NCI-H128 (cell line): Measurements from ENCODE around the gene AZGP1.
"Not testable (repeated sequence)": the region's sequence is repeated elsewhere in the genome, so short reads cannot be mapped to it uniquely, and the experiment has no call there.

Source experiments
- DNase-seq: peaks from one replicate; lab custom pipeline; 2025; ENCODE audit not compliant: unreplicated experiment; lab: John Stamatoyannopoulos, UW

Gene AZGP1

DNA sequence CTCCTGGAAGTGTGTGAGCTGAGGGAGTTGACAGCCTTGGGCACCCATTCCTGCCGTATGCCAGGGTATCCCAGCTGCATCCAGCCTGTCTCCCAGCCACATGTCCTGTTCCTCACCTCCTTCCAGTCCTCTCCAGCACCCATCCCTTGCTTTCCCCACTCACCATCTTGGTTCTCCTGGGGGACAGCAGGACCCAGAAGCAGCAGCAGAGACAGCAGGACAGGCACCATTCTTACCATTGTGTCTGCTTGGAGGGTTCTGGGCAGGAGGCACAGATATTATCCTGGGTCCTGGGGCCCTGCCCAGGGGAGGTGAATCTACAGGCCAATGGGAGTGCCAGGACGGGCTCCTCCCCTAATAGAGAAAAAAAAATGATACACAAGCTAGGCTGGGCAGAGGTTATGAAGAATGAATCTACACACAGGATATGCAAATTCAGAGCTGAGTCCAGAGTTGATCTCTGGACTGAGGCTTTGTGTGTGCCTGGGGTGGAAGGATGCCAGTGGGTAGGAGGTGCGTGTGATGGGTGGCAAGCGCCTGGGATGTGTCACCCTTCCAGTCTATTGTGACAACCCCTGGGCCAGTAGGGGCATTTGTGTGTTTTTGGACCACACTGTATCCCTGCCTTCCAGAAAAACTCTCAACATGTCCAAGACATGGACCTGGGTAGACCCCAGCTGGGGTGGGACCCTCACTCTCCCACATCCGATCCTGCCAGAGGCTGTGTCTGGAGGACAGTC lies at the start of gene AZGP1:
AZGP1 (minus strand) TSS at position 250 of the 740 bp plus-strand sequence; CDS start at position 239, 11 bp downstream.
- DNase-seq, result no peak

DNA sequence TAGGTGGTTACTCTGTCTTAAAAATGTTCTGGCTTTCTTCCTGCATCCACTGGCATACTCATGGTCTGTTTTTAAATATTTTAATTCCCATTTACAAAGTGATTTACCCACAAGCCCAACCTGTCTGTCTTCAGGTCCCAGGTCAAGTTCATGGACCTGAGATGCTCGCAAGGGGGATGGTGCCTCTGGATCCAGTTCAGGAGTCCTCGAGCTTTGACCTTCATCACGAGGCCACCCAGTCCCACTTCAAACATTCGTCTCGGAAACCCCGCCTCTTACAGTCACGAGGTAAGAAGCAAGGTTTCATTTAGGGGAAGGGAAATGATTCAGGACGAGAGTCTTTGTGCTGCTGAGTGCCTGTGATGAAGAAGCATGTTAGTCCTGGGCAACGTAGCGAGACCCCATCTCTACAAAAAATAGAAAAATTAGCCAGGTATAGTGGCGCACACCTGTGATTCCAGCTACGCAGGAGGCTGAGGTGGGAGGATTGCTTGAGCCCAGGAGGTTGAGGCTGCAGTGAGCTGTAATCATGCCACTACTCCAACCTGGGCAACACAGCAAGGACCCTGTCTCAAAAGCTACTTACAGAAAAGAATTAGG lies 48.3 kb upstream of the AZGP1 start:
- no peak for DNase-seq

DNA sequence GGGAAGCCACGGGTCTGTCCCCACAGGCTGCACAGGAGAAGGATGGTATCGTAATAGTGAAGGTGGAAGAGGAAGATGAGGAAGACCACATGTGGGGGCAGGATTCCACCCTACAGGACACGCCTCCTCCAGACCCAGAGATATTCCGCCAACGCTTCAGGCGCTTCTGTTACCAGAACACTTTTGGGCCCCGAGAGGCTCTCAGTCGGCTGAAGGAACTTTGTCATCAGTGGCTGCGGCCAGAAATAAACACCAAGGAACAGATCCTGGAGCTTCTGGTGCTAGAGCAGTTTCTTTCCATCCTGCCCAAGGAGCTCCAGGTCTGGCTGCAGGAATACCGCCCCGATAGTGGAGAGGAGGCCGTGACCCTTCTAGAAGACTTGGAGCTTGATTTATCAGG lies 47.7 kb upstream of the AZGP1 start:
- no peak for DNase-seq

DNA sequence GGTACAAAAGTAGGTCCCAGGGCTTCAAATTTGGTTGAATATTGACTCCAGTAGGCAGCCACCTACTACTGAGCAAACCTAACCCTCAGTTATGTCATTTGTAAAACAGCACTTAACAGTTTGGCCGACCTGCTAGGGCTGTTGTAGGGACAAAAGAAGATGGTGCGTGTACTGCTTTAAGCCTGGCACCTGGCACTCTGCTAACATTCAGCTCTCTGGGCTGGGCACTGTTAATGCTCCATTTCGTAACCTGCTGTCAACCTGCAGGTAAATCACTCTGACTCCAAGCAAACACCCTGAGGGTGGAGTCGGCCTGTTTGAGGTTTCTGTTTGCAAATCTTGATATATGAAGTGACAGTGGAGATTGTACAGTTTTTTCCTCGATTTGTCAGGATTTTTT lies 46.8 kb upstream of the AZGP1 start:
- no peak for DNase-seq

DNA sequence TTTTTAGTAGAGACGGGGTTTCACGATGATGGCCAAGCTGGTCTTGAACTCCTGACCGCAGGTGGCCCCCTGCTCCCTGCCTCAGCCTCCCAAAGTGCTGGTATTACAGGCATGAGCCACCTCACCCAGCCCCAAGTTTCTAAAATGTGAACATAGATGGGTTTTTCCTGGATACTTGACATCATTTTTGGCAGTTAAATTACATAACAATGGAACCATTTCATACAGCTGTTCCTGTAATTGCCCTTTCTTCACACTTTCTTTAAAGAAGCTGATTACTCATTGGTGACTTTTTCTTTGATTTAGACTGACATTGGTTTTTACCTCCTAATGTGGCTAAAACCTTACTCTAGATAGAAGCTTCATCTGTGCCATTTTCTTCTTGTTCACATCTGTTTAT lies 45.5 kb upstream of the AZGP1 start:
- DNase-seq, result no peak

DNA sequence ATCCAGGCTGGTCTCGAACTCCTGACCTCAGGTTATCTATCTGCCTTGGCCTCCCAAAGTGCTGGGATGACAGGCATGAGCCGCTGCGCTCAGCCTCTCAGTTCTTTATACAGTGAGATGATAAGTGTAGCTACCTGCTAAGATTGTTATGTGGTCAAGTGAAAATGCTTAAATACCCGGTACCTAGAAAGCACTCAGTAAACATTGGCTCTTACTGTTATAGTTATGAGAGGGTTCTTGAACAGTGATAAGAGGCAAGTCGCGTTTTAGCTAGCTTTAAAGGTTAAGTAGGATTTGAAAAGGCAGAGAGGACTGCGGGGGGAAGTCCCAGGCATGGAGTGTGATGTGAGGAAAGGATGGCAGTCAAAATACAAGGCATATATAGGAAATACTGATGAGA lies 44.1 kb upstream of the AZGP1 start:
- no peak for DNase-seq

DNA sequence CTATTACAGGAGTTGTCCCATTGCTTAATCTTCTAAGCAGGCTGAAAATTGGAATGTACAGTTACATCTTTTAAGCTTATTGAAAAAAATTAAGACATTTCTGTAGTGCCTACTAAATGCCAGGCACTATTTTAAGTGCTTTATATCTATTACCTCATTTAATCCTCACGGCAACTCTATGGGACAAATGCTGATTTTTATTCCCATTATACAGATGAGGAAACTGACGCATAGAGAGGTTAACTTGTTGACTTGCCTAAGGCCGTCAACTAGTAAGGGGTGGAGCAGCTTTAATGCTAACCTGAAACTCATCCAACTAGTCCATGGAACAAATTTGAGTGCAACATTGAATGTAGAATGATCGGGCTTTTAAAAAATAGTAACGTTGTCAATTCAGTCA lies 42.0 kb upstream of the AZGP1 start:
- no peak for DNase-seq

DNA sequence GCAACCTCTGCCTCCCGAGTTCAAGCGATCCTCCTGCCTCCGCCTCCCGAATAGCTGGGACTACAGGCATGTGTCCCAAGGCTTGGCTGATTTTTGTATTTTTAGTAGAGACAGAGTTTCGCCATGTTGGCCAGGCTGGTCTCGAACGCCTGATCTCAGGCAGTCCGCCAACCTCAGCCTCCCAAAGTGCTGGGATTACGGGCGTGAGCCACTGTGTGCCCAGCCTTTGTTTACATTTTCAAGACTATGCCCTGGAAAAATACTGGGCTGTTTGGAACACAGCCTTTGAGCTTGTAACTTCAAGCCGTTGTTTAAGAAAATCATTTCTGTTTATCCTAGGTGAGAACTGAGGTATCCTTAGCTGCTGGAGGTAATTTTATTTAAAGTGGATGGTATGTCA lies 41.5 kb upstream of the AZGP1 start:
- no peak for DNase-seq

DNA sequence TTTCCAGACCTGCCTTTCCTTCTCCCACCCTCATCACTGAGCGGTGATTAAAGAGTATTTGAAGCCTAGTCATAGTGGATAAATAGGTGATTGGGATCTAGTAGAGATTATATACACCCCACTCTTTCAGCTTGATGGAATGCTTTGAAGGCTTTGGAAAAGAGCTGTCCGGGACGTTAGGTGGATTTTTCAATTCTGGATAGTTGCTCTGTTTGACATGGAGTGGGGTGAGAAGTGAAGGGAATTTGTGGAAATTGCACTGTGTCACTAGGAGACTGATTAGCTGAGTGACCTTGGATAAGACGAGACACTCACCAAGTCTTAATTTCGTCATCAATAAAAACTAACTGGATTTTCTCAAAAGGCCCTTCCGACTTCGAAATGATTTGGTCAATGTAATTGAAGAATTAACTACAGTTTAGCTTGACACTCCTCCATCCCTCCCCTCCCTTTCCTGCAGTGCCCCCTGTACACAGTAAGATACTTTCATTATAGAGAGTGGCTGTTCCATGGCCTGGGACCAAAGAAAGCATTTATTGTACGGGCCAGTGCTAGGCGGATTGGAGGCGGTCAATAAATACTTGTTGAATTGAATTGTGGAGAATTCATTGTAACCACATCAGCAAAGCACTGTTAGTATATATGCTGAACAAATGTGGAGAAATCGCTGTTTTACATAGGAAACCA lies 40.5 kb upstream of the AZGP1 start:
- no peak for DNase-seq

DNA sequence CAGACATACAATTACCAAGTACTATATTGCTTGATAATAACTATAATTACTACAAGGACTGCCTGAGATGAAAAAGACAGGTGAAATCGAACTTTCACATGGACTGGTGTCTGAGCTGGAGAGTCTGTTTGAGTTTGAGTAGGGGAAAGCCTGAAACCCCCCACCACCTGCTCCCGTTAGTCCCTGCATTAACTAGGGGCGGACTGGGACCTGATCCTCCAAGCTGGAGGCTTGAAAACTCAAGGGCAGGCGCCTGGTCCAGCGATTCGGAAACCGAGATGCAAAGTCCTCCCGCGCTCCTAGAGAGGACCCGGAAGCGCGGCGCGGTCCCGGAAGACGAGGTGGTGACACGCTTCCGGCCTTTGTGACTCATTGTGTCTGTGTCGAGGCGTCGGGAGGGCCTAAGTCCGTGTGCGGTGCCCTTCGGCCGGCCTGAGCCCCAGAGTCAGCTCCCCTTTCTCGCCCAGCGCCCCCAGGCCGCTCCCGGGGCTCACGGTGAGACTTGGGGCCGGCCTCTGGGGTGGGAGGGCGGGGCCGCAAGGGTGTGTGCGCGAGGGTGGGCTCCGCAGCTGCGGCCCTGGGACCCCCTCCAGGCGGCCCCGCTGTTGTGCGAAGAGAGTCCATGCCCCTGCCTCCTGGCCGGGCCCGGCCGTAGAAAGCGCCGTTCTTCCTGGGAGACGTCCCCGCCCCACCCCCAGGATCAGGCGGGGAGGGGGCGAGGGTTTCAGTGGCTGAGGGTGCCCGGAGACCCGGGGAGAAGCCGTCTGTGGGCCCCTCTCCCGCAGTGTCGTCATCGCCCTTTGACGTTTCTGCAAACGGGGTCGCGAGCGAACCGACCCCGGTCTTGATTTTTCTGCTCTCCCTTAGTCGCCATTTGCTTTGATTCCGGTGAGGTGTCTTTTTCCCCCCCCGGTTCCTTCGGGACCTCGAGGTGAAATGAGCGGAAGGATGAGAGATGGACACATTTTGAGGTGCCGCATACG lies 39.7 kb upstream of the AZGP1 start, which contains the start of gene ZKSCAN1:
ZKSCAN1 (plus strand) TSS at position 365 of the 983 bp plus-strand sequence. CDS start 7,911 bp downstream, outside the sequence.
- peak; percentile 80 for DNase-seq

DNA sequence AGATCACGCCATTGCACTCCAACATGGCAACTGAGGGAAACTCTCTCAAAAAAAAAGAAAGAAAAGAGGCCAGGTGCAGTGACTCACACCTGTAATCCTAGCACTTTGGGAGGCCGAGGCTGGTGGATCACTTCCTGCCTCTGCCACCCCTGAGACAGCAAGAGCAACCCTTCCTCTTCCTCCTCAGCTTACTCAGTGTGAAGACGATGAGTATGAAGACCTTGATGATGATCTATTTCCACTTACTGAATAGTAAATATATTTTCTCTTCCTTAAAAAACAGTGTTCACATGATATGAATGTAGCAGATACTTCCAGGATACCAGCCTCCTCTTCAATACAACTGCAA lies 37.5 kb upstream of the AZGP1 start:
- DNase-seq, result no peak

DNA sequence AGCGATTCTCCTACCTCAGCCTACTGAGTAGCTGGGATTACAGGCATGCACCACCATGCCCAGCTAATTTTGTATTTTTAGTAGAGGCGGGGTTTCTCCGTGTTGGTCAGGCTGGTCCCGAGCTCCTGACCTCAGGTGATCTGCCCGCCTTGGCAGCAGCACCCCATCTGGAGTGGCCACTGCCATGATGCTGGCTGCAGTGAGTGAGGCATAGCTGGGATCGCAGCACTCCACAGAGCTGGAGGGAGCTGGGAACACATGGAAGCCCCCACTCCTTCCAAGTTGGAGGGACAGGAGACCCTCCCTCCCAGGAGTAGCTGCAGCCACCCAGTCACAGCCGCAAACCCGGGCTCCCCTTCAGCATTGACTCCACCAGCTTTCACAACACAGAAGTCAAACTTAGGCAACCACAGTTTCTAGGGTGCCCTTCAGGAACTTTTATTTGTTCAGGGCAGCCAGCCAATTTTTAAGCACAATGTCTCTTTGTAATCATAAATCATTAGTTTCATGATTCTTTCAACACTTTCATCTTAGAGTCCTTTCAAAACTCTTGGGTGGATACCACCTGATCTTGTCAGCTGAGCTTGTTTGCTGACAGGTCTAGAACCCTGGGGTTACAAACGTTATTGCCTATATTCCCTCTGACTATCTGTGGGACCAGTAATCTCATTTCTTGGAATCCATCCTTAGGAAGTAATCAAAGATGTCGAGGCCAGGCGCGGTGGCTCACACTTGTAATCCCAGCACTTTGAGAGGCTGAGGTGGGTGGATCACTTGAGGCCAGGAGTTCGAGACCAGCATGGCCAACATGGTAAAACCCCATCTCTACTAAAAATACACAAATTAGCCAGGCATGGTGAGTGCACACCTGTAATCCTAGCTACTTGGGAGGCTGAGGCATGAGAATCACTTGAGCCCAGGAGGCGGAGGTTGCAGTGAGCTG lies 36.8 kb upstream of the AZGP1 start:
- DNase-seq, result not testable (repeated sequence)

DNA sequence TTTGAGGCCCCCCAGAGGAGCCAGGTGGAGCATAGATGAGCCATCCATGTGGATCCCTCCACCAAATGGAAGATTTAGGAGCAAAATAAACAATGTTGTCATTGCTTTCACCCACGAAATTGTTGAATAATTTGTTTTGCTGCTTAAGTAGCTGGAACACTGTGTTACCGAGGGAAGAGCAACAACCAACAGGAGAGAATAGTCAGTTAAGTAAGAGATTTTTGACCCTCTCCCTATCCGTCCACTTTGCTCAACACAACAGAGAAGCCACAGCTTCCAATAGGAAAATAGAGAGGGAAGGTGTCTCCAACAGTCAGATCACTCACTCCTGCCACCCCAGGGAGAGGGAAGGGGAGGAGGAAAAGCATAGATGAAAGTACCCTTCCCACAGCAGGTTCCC lies 35.7 kb upstream of the AZGP1 start:
- no peak for DNase-seq

DNA sequence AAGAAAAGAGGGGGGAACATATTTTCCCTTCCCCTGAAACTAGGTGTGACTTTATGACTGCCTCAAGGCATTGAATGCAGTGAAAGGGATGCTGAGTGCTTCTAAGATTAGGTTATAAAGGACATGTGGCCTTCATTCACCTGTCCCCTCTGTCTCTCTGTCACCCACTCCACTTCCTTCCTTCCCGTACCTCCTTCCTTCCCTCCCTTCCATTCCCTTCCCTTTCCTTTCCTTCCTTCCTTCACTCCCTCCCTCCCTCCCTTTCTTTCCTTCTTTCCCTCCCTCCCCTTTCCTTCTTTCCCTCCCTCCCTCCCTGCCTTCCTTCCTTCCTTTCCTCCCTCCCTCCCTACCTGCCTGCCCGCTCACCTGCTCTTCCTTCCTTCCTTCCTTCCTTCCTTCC lies 35.1 kb upstream of the AZGP1 start:
- DNase-seq, result no peak

DNA sequence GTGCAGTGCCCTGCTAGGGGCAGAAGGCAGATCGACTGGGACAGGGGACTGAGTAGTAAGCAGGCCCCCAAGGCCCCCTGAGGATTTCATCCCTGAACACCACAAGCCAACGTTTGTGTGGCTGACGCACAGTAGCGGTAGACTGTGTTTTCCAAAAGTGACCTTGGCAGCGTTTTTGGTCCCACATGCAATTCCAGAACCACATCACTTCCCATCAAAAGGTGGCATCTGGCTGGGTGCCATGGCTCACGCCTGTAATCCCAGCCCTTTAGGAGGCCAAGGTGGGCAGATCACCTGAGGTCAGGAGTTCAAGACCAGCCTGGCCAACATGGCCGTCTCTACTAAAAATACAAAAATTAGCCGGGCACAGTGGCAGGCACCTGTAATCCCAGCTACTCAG lies 34.1 kb upstream of the AZGP1 start:
- DNase-seq, result not testable (repeated sequence)

DNA sequence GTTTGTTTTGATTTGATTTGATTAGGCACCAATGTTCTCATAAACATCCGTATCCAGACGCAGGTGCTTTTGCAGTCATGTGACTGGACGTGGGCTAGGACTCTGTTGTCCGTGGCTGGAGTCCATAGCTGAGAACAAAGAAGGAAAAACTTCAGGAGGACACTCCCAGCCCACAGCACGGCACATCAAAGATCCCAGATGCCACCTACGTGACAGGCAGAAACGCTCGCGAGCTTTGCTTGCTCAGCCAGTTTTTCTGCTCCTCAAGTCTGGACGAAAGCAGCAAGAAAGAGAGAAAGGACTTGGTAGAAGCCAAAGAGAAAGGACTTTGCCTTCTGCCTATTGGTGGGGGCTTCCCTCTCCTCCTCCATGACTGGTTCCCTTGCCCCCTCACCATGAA lies 32.7 kb upstream of the AZGP1 start:
- no peak for DNase-seq

DNA sequence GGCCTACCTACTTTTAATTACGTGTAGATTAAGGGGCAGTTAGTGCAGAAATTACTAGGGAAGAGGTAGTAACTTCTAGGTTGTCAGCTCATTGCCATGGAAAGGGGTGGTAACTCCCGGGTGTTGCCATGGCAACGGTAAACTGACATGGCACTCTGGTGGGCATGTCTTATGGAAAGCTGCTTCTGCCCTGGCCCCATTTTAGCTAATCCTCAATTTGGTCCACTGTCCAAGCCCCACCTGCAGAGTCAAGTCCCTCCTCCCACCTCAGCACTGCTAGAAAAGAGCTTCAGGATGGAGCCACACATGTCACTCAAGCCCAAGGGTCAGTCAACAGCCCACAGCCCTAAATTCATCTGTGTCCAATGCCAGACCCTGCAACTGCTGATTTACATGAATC lies 32.1 kb upstream of the AZGP1 start:
- DNase-seq, result no peak

DNA sequence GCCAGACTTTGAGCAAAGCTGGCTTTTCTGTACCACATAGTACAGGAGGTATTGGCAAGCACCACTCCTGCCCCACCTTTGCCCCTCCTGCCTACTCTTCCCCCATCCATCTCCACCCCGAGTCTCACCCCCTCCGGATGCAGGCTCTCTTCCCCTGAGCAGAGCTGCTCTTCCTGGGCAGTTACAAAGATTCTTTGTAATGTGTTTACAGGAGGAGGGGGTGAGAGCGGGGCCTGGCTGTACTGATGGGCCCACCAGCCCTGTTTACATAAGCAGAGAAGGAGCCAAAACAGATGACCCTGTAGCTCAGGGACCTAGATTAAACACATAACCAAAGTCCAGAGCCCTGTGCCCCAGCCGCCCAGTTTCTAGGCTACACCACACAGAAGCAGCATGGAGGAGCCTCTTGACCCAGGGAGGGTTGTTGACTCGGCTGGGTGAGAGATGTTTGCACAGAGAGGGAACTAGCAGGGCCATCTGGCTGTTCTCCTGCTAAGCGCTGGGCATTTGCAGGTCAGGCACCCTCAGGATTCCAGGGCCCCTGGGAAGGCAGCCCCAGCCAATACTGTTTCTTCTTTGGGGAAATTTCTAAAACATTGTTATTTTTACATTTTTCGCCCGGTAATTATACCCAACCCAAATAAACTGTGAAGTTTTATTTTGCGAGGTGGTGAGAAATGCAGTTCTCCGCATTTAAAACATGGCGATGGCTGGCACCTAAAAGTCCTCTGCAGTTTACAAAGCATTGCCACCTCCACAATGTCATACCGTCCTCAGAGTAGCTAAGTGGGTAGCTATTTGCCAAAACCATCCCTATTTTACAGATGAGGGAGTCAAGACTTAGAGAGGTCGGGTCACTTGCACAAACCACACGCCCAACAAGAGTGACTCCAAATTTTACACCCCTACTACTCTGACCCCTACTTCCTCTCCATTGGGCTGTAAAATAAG lies 28.2 kb upstream of the AZGP1 start:
- no peak for DNase-seq

DNA sequence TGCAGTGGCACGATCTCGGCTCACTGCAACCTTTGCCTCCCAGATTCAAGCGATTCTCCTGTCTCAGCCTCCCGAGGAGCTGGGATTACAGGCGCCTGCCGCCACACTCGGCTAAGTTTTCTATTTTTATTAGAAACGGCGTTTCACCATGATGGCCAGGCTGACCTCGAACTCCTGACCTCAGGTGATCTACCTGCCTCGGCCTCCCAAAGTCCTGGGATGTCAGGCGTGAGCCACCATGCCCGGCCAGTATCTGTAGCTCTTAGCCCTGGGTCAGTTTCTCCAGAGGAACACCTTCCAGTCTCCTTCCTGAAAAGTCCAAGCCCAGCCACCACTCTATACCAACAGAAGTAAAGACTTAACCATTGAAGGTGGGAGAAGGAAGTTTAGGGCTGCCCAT lies 24.4 kb upstream of the AZGP1 start:
- no peak for DNase-seq
